Neural progenitor cell (in vitro differentiated cells): ENCODE measurements around the gene FBXW7. TPM values are rescaled to one million over a fixed set of nuclear protein-coding genes. Genes with fewer than 3 reads are reported as not detected.

ENCODE experiments used
- DNase-seq: peaks from one replicate; pipeline ENCODE4 v3.0.0-alpha.2; 2016; ENCODE audit warnings: low spot score
- H2AFZ ChIP-seq: fragments of 200-600 bp; sonication (generic); replicated peaks from 2 replicates; pipeline ENCODE4 v1.6.1; 2016; ENCODE audit warnings: antibody characterized with exemption
- H3F3A ChIP-seq: fragments of 200-600 bp; sonication (generic); 2 replicates; pipeline ENCODE4 v1.6.1; 2016; ENCODE audit warnings: antibody characterized with exemption, low read depth
- H3K27ac ChIP-seq: fragments of 200-600 bp; sonication (generic); 2 replicates; pipeline ENCODE4 v1.5.1; 2016; ENCODE audit warnings: mild to moderate bottlenecking
- H3K27me3 ChIP-seq: fragments of 200-600 bp; sonication (generic); 2 replicates; pipeline ENCODE4 v1.6.1; 2016; ENCODE audit warnings: mild to moderate bottlenecking, moderate library complexity
- H3K36me3 ChIP-seq: fragments of 200-600 bp; sonication (generic); 2 replicates; pipeline ENCODE4 v1.5.1; 2016
- H3K4me1 ChIP-seq: fragments of 200-600 bp; sonication (generic); 2 replicates; pipeline ENCODE4 v1.6.1; 2016; ENCODE audit warnings: mixed run types
- H3K4me2 ChIP-seq: fragments of 200-600 bp; sonication (generic); 2 replicates; pipeline ENCODE4 v1.6.1; 2016
- H3K4me3 ChIP-seq: fragments of 200-600 bp; sonication (generic); 2 replicates; pipeline ENCODE4 v1.5.1; 2016
- H3K79me2 ChIP-seq: fragments of 200-600 bp; sonication (generic); 2 replicates; pipeline ENCODE4 v1.6.1; 2016; ENCODE audit warnings: low read depth
- H3K9ac ChIP-seq: fragments of 200-600 bp; sonication (generic); 2 replicates; pipeline ENCODE4 v1.6.1; 2016
- H3K9me3 ChIP-seq: fragments of 200-600 bp; sonication (generic); 2 replicates; pipeline ENCODE4 v1.5.1; 2016; ENCODE audit warnings: low read depth
- H4K20me1 ChIP-seq: fragments of 200-600 bp; sonication (generic); 2 replicates; pipeline ENCODE4 v1.6.1; 2016; ENCODE audit warnings: low read depth
- H3K27ac Mint-ChIP-seq: 3 replicates; pipeline ENCODE4 v1.8.0; 2021; ENCODE audit warnings: mixed read lengths
- H3K27me3 Mint-ChIP-seq: 2 replicates; pipeline ENCODE4 v1.8.0; 2022; ENCODE audit warnings: low read depth, mild to moderate bottlenecking, inconsistent platforms, moderate library complexity, mixed read lengths; ENCODE audit not compliant: insufficient read depth
- H3K36me3 Mint-ChIP-seq: 3 replicates; pipeline ENCODE4 v1.8.0; 2021; ENCODE audit warnings: mixed read lengths
- H3K4me1 Mint-ChIP-seq: 3 replicates; pipeline ENCODE4 v1.8.0; 2021; ENCODE audit warnings: mixed read lengths
- H3K4me3 Mint-ChIP-seq: 3 replicates; pipeline ENCODE4 v1.8.0; 2021; ENCODE audit warnings: mild to moderate bottlenecking, moderate library complexity, mixed read lengths
- H3K9me3 Mint-ChIP-seq: 3 replicates; pipeline ENCODE4 v1.8.0; 2020; ENCODE audit warnings: mixed read lengths
- CTCF ChIP-seq: fragments of 200-600 bp; sonication (generic); IDR thresholded peaks from 2 replicates; pipeline ENCODE4 v1.5.1; 2017; ENCODE audit warnings: antibody characterized with exemption, mild to moderate bottlenecking
- EZH2 ChIP-seq: fragments of 200-600 bp; sonication (generic); IDR thresholded peaks from 2 replicates; pipeline ENCODE4 v1.6.1; 2017; ENCODE audit warnings: antibody characterized with exemption, mild to moderate bottlenecking, moderate library complexity
- EZH2phosphoT487 ChIP-seq: fragments of 200-600 bp; sonication (generic); IDR thresholded peaks from 2 replicates; pipeline ENCODE4 v1.6.1; 2017; ENCODE audit warnings: antibody characterized with exemption
- total RNA-seq: library from RNA; depleted of rRNA; stranded (reverse); fragments of >200 nt; gene quantifications from 2 replicates; pipeline ENCODE4 v1.2.3, GENCODE V29; 2015; ENCODE audit warnings: low replicate concordance

The FBXW7 gene
- total RNA-seq, 1 donor from 2014 or later = 43.9 TPM

DNA sequence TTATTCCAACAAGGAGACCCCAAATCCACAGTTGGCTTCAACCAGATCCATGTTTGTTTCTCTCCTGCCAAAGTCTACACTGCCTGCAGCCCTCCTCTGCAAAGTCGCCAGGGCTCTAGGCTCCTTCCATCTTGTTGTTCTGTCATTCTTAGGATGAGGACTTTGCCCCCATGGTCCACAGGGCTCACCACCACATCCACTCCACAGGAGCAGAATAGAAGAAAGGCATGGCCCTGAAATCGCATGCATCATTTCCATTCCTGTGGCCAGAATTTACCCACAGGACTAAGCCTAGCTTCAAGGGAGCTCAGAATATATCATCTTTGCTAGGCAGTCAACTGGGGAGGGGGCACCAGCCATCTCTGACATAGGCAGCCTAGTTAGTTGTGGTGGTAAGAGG is 254.7 kb downstream of the FBXW7 start:
- Mint-ChIP-seq H3K9me3 (no peaks in the 10 kb centered on the region), H3K27ac (no peak overlapping the region), H3K36me3 (no peaks in the 10 kb centered on the region), H3K4me1 (peaks cover 2% of the 10 kb centered on the region), H3K4me3 (no peak overlapping the region), H3K27me3 (peaks cover 15% of the 10 kb centered on the region)
- Histone ChIP-seq H2AFZ (no peak overlapping the region), H4K20me1 (no peaks in the 10 kb centered on the region), H3F3A (no peaks in the 10 kb centered on the region), H3K9ac (no peak overlapping the region), H3K27ac (no peak overlapping the region), H3K4me3 (no peak overlapping the region), H3K9me3 (no peaks in the 10 kb centered on the region), H3K79me2 (no peaks in the 10 kb centered on the region), H3K4me2 (no peak overlapping the region), H3K4me1 (no peaks in the 10 kb centered on the region), H3K27me3 (no peaks in the 10 kb centered on the region), H3K36me3 (no peaks in the 10 kb centered on the region)
- DNase-seq = no peak
- TF ChIP-seq EZH2 (no peak), EZH2phosphoT487 (no peak), CTCF (no peak)

- H3K27me3 ChIP-seq = no peaks in the 10 kb centered on the region
- H4K20me1 ChIP-seq = no peaks in the 10 kb centered on the region
- no peaks in the 10 kb centered on the region for H3K4me1 ChIP-seq
- H3K79me2 ChIP-seq = no peaks in the 10 kb centered on the region
- Mint-ChIP-seq H3K9me3 (no peaks in the 10 kb centered on the region), H3K36me3 (no peaks in the 10 kb centered on the region), H3K27me3 (peaks cover 12% of the 10 kb centered on the region), H3K27ac (no peak overlapping the region), H3K4me3 (no peak overlapping the region), H3K4me1 (peaks cover 2% of the 10 kb centered on the region)
- no peak overlapping the region for H3K27ac ChIP-seq
- DNase-seq = no peak
- H3K9ac ChIP-seq = no peak overlapping the region
- no peak overlapping the region for H3K4me2 ChIP-seq
- H2AFZ ChIP-seq = no peak overlapping the region
- TF ChIP-seq CTCF = no peak
- no peak for TF ChIP-seq EZH2phosphoT487
- no peak for TF ChIP-seq EZH2
- H3K36me3 ChIP-seq = no peaks in the 10 kb centered on the region
- H3F3A ChIP-seq = no peaks in the 10 kb centered on the region
- no peak overlapping the region for H3K4me3 ChIP-seq
- no peaks in the 10 kb centered on the region for H3K9me3 ChIP-seq
Measured at GRCh38 chr4:152279234-152279566, 256.7 kb downstream of the FBXW7 start.

- Histone ChIP-seq H3K27ac (no peak overlapping the region), H3K4me2 (no peak overlapping the region), H3K4me1 (peaks cover 3% of the 10 kb centered on the region), H3K36me3 (no peaks in the 10 kb centered on the region), H3K9me3 (no peaks in the 10 kb centered on the region), H3K27me3 (no peaks in the 10 kb centered on the region), H4K20me1 (no peaks in the 10 kb centered on the region), H3K79me2 (no peaks in the 10 kb centered on the region), H2AFZ (no peak overlapping the region), H3F3A (no peaks in the 10 kb centered on the region), H3K9ac (no peak overlapping the region), H3K4me3 (no peak overlapping the region)
- Mint-ChIP-seq H3K9me3 (no peaks in the 10 kb centered on the region), H3K4me1 (peaks cover 2% of the 10 kb centered on the region), H3K27me3 (peaks cover 12% of the 10 kb centered on the region), H3K4me3 (no peak overlapping the region), H3K36me3 (no peaks in the 10 kb centered on the region), H3K27ac (no peak overlapping the region)
- TF ChIP-seq EZH2phosphoT487 = no peak
- TF ChIP-seq EZH2 = no peak
- no peak for TF ChIP-seq CTCF
- DNase-seq = no peak
Measured at GRCh38 chr4:152278505-152279233, 257.2 kb downstream of the FBXW7 start.
